DOHH2 (cell line): Measurements from ENCODE around the gene HACD2.

Experiments
- H3F3A ChIP-seq: fragments of 200-600 bp; sonication (generic), shearing (Covaris generic); 2 replicates; pipeline ENCODE4 v1.6.0; 2016; ENCODE audit warnings: antibody characterized with exemption, mild to moderate bottlenecking; ENCODE audit not compliant: control insufficient read depth, insufficient read depth
- H3K27ac ChIP-seq: fragments of 200-600 bp; sonication (generic); 2 replicates; pipeline ENCODE4 v1.5.1; 2014; ENCODE audit warnings: low read depth, mild to moderate bottlenecking, low read length, moderate library complexity
- H3K27me3 ChIP-seq: fragments of 200-600 bp; sonication (generic); 2 replicates; pipeline ENCODE4 v1.6.1; 2014; ENCODE audit warnings: mild to moderate bottlenecking, low read length, mixed read lengths; ENCODE audit not compliant: control insufficient read depth
- H3K36me3 ChIP-seq: fragments of 200-600 bp; sonication (generic); 2 replicates; pipeline ENCODE4 v1.6.1; 2014; ENCODE audit warnings: mild to moderate bottlenecking, low read length, moderate library complexity, mixed read lengths; ENCODE audit not compliant: control insufficient read depth
- H3K4me1 ChIP-seq: fragments of 200-600 bp; sonication (generic); 2 replicates; pipeline ENCODE4 v1.6.1; 2014; ENCODE audit warnings: mild to moderate bottlenecking, low read length, mixed read lengths; ENCODE audit not compliant: control insufficient read depth
- H3K4me2 ChIP-seq: fragments of 200-600 bp; sonication (generic); 2 replicates; pipeline ENCODE4 v1.6.0; 2014; ENCODE audit warnings: mild to moderate bottlenecking, low read length, moderate library complexity
- H3K4me3 ChIP-seq: fragments of 200-600 bp; sonication (generic); 2 replicates; pipeline ENCODE4 v1.5.1; 2014; ENCODE audit warnings: mild to moderate bottlenecking, low read length, mixed read lengths
- H3K79me2 ChIP-seq: fragments of 200-600 bp; sonication (generic); 2 replicates; pipeline ENCODE4 v1.6.1; 2014; ENCODE audit warnings: mild to moderate bottlenecking, low read length, mixed read lengths; ENCODE audit not compliant: control insufficient read depth
- H3K9me2 ChIP-seq: fragments of 200-600 bp; sonication (generic); replicated peaks from 2 replicates; pipeline ENCODE4 v1.6.1; 2014; ENCODE audit warnings: mild to moderate bottlenecking, low read length, mixed read lengths; ENCODE audit not compliant: control insufficient read depth
- H3K9me3 ChIP-seq: fragments of 200-600 bp; sonication (generic); 2 replicates; pipeline ENCODE4 v1.6.1; 2014; ENCODE audit warnings: antibody characterized with exemption, low read length, mixed read lengths; ENCODE audit not compliant: control insufficient read depth, insufficient read depth
- H4K20me1 ChIP-seq: fragments of 200-600 bp; sonication (generic); 2 replicates; pipeline ENCODE4 v1.6.0; 2014; ENCODE audit warnings: low read depth, mild to moderate bottlenecking, antibody characterized with exemption, low read length, moderate library complexity; ENCODE audit not compliant: control insufficient read depth, insufficient read depth
- EZH2phosphoT487 ChIP-seq: fragments of 200-600 bp; sonication (generic); IDR thresholded peaks from 2 replicates; pipeline ENCODE4 v1.6.1; 2017; ENCODE audit warnings: borderline replicate concordance, mild to moderate bottlenecking, antibody characterized with exemption, low read length, moderate library complexity, mixed read lengths
- TF ChIP-seq, protein P1 (sequence below): fragments of 200-600 bp; sonication (generic); IDR thresholded peaks from one replicate; pipeline ENCODE4 v1.5.1; 2014; ENCODE audit warnings: antibody characterized with exemption, mild to moderate bottlenecking, low read depth, low read length; ENCODE audit not compliant: poor library complexity, severe bottlenecking

The HACD2 gene

DNA sequence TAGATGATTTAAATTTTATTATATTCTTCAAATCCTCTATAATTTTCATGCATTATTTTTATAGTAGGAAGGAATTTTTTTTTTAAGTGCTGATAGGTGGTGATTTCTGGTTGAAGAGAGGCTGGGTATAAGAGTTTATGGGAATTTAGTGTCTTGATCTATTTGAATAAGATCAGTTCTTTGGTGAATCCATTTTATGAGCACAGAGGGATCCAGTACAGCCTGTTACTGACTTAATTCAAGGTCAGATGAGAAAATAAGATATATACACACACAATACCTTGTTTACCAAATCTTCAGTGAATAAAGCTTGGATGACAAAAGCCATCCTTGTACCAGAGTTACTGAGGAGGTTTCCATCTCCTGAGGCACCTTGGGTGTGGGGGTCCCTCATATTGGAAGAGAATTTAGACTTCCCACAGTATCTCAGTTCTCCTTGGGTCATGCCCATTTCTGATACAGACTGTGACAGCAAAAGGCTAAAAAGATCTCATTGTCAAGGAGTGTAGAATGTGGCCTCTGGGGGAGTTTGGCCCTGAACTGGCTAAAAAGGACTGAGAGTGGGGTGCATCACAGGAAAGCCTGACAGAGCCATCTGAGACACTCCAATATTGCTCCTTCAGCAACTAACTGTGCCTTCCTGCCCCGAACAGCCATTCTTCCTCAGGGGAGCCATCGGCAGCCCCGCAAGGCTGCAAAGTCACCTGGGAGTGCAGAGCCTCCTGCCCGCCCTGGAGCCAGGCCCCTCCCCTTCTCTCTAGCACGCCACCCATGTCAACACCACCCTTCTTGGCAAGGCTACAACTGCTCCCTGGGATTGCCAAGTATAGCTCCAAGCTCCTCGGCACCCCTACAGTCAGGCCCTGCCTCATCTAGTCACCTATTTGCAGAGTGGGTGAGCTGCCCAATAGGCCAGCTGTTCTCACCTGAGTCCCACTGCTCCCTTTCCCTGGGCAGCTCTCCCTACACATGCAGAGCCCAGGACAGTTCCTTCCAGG, 43.1 kb upstream of the HACD2 start:
- no peaks in the 10 kb centered on the region for H3K4me1 ChIP-seq
- no peak overlapping the region for H3K27ac ChIP-seq
- H3F3A ChIP-seq: no peaks in the 10 kb centered on the region
- H3K4me3 ChIP-seq: no peak overlapping the region
- H3K9me2 ChIP-seq: no peaks in the 10 kb centered on the region
- no peaks in the 10 kb centered on the region for H3K79me2 ChIP-seq
- no peaks in the 10 kb centered on the region for H3K9me3 ChIP-seq
- H4K20me1 ChIP-seq: no peaks in the 10 kb centered on the region
- H3K36me3 ChIP-seq: no peaks in the 10 kb centered on the region
- no peaks in the 10 kb centered on the region for H3K27me3 ChIP-seq
- H3K4me2 ChIP-seq: no peak overlapping the region
- TF ChIP-seq EZH2phosphoT487: no peak
- TF ChIP-seq, protein P1, sequence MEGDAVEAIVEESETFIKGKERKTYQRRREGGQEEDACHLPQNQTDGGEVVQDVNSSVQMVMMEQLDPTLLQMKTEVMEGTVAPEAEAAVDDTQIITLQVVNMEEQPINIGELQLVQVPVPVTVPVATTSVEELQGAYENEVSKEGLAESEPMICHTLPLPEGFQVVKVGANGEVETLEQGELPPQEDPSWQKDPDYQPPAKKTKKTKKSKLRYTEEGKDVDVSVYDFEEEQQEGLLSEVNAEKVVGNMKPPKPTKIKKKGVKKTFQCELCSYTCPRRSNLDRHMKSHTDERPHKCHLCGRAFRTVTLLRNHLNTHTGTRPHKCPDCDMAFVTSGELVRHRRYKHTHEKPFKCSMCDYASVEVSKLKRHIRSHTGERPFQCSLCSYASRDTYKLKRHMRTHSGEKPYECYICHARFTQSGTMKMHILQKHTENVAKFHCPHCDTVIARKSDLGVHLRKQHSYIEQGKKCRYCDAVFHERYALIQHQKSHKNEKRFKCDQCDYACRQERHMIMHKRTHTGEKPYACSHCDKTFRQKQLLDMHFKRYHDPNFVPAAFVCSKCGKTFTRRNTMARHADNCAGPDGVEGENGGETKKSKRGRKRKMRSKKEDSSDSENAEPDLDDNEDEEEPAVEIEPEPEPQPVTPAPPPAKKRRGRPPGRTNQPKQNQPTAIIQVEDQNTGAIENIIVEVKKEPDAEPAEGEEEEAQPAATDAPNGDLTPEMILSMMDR: no peak

DNA sequence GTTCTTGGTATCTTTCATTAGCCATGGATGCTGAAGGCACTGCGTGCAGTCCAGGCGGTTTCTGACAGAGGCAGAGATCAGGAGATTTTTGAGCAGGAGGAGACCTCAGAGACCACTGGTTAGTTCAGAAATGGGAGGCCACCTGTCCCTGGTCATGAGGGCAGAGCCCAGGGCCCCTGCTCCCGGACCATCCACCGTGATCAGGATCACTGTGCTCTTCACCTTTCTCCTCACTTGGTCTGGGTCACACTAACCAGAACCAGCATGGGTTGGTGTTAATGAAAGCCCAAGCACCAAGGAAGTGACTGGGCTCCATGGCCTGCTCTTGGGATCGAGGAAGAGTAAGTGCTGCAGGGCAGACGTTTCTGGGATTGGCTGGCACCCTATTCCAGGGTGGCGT, 42.0 kb upstream of the HACD2 start:
- no peaks in the 10 kb centered on the region for H3K9me2 ChIP-seq
- no peaks in the 10 kb centered on the region for H3K9me3 ChIP-seq
- no peaks in the 10 kb centered on the region for H3K4me1 ChIP-seq
- TF ChIP-seq, protein P1: no peak
- TF ChIP-seq EZH2phosphoT487: no peak
- no peaks in the 10 kb centered on the region for H3K36me3 ChIP-seq
- no peak overlapping the region for H3K4me2 ChIP-seq
- H3F3A ChIP-seq: no peaks in the 10 kb centered on the region
- H3K4me3 ChIP-seq: no peak overlapping the region
- no peaks in the 10 kb centered on the region for H3K27me3 ChIP-seq
- H3K79me2 ChIP-seq: no peaks in the 10 kb centered on the region
- no peaks in the 10 kb centered on the region for H4K20me1 ChIP-seq
- no peak overlapping the region for H3K27ac ChIP-seq

DNA sequence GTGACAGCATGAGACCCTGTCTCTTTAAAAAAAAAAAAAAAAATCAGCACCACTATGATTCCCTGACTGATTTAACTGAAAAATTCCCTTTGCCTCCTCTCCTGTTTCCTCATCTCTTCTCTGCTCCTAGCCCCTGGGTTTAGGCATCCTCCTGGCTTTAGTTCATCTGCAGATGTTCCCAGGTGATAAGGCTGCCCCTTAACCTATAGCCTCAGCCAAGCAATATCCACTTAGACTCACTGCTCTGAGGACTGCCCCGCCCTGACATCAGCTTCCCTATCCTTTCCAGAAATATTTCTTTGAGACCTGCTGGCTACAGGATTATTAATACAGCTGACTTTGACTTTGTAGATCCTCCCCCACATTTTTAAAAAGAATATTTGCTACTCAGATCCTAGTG, 39.4 kb upstream of the HACD2 start:
- H3K4me2 ChIP-seq: no peak overlapping the region

More for the DNA sequence above, 39.4 kb upstream of the HACD2 start:
- H4K20me1 ChIP-seq: no peaks in the 10 kb centered on the region
- no peaks in the 10 kb centered on the region for H3K9me3 ChIP-seq
- TF ChIP-seq, protein P1: no peak
- TF ChIP-seq EZH2phosphoT487: no peak
- no peaks in the 10 kb centered on the region for H3K27me3 ChIP-seq
- H3K27ac ChIP-seq: no peak overlapping the region
- no peaks in the 10 kb centered on the region for H3F3A ChIP-seq
- no peaks in the 10 kb centered on the region; the same call in 1 of the 2 replicates for H3K4me1 ChIP-seq
- no peaks in the 10 kb centered on the region for H3K9me2 ChIP-seq
- H3K4me3 ChIP-seq: no peak overlapping the region
- H3K79me2 ChIP-seq: no peaks in the 10 kb centered on the region
- no peaks in the 10 kb centered on the region for H3K36me3 ChIP-seq
